Adrenal gland (tissue), 5 donors: ENCODE results near the gene TMEM88.
"Not testable (repeated sequence)": the region's sequence is repeated elsewhere in the genome, so short reads cannot be mapped to it uniquely, and the experiment has no call there.

ENCODE experiments used
- CTCF ChIP-seq, 6 experiments: fragments of 450-650 bp in 4 of 6; fragments of 200-600 bp in 2 of 6; sonication (generic) in 1 of 6; IDR thresholded peaks; 1 replicate in 5 of 6; 2 replicates in 1 of 6; pipeline versions ENCODE4 v1.5.1 to v1.8.0; 2016 to 2021; ENCODE audit warnings: antibody characterized with exemption in 6 of 6, mild to moderate bottlenecking in 2 of 6, moderate library complexity in 1 of 6
- POLR2A ChIP-seq, 2 donors: fragments of 450-650 bp; IDR thresholded peaks; one replicate each; pipeline ENCODE4 v1.6.1; 2017; ENCODE audit warnings: antibody characterized with exemption in 2 of 2, mild to moderate bottlenecking in 2 of 2, moderate library complexity in 1 of 2
- donor health status: DM: no; HTN: no; CAD: no.

GRCh38 chr17:7809791-7810343 is 45.0 kb upstream of the TMEM88 start:
- TF ChIP-seq POLR2A, CTCF (IDR thresholded peaks at IDR 0.05): not testable (repeated sequence)
